Measurements from ENCODE around the gene GNG12.

GRCh38 chr1:67734323-67734690, 99.0 kb downstream of the GNG12 start:
- no peak for TF ChIP-seq POLR2AphosphoS5 (IDR thresholded peaks at IDR 0.05; ENCODE audit: low read depth, low read length)
- TF ChIP-seq POU2F2 (IDR thresholded peaks at IDR 0.05; ENCODE audit: low read depth, low read length): no peak
- no peak for TF ChIP-seq POLR2A (IDR thresholded peaks at IDR 0.05; ENCODE audit: low read depth, low read length)
- TF ChIP-seq SPI1 (IDR thresholded peaks at IDR 0.05; ENCODE audit: low read depth, low read length): no peak

Data from GM12891 (cell line).